GM12892 (cell line): Measurements from ENCODE around the gene VPS33B.

Source experiments
- POLR2A ChIP-seq: IDR thresholded peaks from 2 replicates; pipeline ENCODE4 v1.6.1; 2011; ENCODE audit warnings: low read depth, low read length, control low read depth
- POLR2AphosphoS5 ChIP-seq: IDR thresholded peaks from 2 replicates; pipeline ENCODE4 v1.6.1; 2011; ENCODE audit warnings: low read depth, low read length, control low read depth
- TAF1 ChIP-seq: IDR thresholded peaks from 2 replicates; pipeline ENCODE4 v1.6.1; 2011; ENCODE audit warnings: low read depth, mild to moderate bottlenecking, control low read depth, low read length, borderline replicate concordance

DNA sequence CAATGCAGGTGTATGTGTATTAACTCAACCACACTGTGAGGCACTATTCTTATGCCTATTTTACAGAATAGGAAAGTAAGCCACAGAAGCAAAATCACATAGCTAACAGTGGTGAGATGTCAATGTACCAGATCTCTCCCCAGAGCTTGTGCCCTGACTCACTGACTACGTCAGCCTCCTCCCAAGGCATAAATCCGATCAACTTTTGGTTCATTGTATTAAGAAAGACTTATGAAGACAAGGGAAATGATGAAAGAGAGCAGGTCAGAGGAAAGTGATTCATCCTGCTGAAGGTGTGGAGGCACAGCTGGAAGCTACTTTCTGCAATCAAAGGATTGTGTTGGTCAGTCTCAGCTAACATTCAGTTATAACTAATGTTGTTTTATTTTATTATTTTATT lies 44.6 kb upstream of the VPS33B start:
- TF ChIP-seq POLR2AphosphoS5 (no peak), POLR2A (no peak), TAF1 (no peak)
